ENCODE data around the gene IGSF10. TPM values are rescaled to one million over a fixed set of nuclear protein-coding genes. Genes with fewer than 3 reads are reported as not detected.

IGSF10 gene
- total RNA-seq, 1 donor from 2014 or later: 6.8 TPM

DNA sequence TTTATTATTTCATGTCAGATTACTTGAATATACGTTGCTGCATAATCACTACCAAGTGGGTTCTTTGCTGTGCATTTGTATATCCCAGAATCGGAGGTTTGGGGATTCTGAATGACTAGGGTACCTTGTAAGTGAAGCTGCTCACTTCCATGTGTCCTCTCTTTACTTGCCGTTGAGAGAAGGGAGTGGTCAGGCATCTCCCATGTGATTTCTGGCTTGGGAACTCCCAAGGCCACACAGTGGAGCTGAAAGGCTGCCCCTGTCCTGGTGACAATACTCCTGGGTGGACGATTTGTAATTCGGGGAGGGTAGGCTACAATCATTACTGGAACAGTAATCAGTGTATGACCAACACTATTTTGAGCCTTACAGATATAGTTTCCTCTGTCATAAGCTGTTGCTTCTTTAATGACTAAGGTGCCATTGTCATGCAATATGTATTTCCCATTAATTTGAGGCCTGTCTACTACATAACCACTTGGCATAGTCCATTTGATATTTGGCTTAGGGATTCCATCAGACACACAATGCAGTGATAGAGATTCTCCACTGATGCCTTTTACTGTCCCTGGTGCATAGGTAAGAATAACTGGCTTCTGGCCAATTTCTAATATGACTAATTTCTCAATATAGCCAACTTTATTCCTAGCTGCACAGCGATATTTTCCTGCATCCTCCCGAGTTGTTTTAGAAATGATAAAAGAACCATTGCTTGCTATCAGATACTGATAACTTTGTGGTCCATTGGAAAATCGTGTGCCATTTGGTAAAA is 24.0 kb downstream of the IGSF10 start:
- H3K9me3 Mint-ChIP-seq: peaks cover 4% of the 10 kb centered on the region
- no peak overlapping the region for H3K4me3 Mint-ChIP-seq
- H3K36me3 Mint-ChIP-seq: no peaks in the 10 kb centered on the region
- H3K27me3 Mint-ChIP-seq: no peaks in the 10 kb centered on the region
- no peak overlapping the region for H3K27ac Mint-ChIP-seq
- DNase-seq (ENCODE audit: extremely low spot score, unreplicated experiment): no peak
- TF ChIP-seq, protein P1, sequence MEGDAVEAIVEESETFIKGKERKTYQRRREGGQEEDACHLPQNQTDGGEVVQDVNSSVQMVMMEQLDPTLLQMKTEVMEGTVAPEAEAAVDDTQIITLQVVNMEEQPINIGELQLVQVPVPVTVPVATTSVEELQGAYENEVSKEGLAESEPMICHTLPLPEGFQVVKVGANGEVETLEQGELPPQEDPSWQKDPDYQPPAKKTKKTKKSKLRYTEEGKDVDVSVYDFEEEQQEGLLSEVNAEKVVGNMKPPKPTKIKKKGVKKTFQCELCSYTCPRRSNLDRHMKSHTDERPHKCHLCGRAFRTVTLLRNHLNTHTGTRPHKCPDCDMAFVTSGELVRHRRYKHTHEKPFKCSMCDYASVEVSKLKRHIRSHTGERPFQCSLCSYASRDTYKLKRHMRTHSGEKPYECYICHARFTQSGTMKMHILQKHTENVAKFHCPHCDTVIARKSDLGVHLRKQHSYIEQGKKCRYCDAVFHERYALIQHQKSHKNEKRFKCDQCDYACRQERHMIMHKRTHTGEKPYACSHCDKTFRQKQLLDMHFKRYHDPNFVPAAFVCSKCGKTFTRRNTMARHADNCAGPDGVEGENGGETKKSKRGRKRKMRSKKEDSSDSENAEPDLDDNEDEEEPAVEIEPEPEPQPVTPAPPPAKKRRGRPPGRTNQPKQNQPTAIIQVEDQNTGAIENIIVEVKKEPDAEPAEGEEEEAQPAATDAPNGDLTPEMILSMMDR (conservative IDR thresholded peaks at IDR 0.05): no peak
- peaks cover 4% of the 10 kb centered on the region for H3K4me1 Mint-ChIP-seq (ENCODE audit: unreplicated experiment)

DNA sequence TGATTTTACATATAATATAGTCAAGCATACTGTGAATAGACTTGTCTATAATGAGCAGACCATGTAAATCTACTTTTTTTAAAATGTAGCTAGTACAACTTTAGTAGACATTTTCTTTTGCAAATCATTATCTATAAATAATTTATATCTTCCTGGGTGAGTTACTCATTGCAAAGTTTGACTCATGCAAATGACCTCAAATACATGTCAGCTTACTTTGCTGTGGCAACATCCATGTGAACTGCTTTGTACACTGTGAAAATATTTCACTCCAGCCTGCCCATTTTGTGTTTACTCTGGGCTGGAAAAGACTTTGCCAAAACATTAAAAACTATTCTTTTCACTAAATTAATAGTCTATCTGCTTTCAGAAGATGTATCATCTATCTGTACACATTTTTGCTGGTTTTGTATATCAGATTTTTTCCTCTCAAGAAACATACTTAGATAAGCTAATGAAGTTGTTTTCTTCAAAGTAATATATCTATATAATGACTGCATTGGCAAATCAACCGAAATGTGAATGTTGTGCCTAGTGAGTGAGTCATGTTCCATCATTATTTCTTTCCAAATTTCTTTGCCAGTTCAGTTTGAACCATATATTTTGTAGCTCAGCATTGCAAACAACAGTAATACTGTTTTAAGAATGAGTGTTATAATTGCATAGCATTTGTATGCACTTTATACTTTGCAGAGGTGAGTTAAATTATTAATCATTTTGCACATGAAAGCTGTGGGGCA is 26.5 kb downstream of the IGSF10 start:
- no peak for DNase-seq (ENCODE audit: extremely low spot score, unreplicated experiment)
- no peaks in the 10 kb centered on the region for H3K9me3 Mint-ChIP-seq
- no peak overlapping the region for H3K4me3 Mint-ChIP-seq
- no peaks in the 10 kb centered on the region for H3K27me3 Mint-ChIP-seq
- H3K4me1 Mint-ChIP-seq (ENCODE audit: unreplicated experiment): no peaks in the 10 kb centered on the region
- TF ChIP-seq, protein P1 (conservative IDR thresholded peaks at IDR 0.05): no peak
- peaks cover 4% of the 10 kb centered on the region for H3K36me3 Mint-ChIP-seq
- no peak overlapping the region for H3K27ac Mint-ChIP-seq

DNA sequence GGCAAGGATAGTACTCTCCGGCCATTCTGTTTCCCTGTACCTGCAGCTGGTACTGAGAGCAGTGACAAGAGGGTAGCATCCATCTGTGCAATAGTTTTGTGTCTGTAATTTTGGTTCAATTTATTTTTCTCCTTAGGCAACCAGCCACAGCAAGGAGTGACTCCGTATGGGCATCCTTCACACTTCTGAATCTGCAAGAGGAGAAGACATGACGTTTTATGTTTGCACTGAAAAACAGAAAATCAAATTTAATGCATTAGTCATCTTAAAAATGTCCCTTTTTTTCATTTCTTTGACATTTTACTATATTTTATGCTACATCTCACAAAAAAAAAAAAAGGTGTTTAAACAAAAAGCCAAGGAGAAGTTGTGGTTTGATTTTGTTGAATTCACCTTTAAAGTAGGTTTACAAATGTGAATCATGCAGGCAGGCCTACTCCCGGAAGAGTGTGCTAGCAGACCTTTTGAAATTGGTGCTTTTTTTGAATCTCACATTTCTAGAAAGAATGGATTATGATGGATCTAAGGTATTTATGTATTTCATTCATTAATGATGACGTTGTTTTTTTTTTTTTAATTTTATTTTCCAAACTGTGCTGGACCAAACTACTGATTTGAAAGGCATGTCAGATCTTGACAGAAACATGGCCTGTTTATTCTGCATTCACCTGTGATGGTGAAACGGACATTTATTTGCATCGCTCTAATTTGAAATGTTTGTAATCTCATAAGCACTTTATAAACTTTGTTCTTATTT is 28.1 kb downstream of the IGSF10 start:
- Mint-ChIP-seq H3K27ac (no peak overlapping the region), H3K27me3 (no peaks in the 10 kb centered on the region), H3K4me1 (ENCODE audit: unreplicated experiment) (no peaks in the 10 kb centered on the region), H3K9me3 (no peaks in the 10 kb centered on the region), H3K36me3 (peaks cover 4% of the 10 kb centered on the region), H3K4me3 (no peak overlapping the region)
- no peak for DNase-seq (ENCODE audit: extremely low spot score, unreplicated experiment)
- TF ChIP-seq, protein P1 (conservative IDR thresholded peaks at IDR 0.05): no peak

DNA sequence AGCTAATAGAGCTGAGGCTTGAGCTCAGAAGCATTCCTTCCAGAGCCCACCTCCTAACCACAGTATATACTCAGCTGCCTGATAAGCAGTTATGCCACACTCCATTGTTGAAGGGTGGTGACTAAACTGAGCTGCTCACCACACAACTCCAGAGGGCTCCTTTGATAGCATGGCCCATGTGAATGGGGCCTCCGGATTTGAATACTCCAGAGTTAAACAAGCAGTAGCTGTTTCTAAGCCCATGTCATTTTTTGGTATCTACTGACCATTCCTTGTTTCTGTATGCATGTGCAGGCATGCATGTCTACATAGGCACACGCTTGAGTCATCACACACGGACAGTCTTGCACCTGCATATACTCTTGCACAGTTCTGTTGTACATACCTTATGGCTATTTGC is 28.9 kb downstream of the IGSF10 start:
- H3K4me1 Mint-ChIP-seq (ENCODE audit: unreplicated experiment): no peaks in the 10 kb centered on the region
- no peaks in the 10 kb centered on the region for H3K27me3 Mint-ChIP-seq
- DNase-seq (ENCODE audit: extremely low spot score, unreplicated experiment): no peak
- TF ChIP-seq, protein P1 (conservative IDR thresholded peaks at IDR 0.05): no peak
- peaks cover 4% of the 10 kb centered on the region for H3K36me3 Mint-ChIP-seq
- H3K9me3 Mint-ChIP-seq: no peaks in the 10 kb centered on the region
- no peak overlapping the region for H3K4me3 Mint-ChIP-seq
- no peak overlapping the region for H3K27ac Mint-ChIP-seq

DNA sequence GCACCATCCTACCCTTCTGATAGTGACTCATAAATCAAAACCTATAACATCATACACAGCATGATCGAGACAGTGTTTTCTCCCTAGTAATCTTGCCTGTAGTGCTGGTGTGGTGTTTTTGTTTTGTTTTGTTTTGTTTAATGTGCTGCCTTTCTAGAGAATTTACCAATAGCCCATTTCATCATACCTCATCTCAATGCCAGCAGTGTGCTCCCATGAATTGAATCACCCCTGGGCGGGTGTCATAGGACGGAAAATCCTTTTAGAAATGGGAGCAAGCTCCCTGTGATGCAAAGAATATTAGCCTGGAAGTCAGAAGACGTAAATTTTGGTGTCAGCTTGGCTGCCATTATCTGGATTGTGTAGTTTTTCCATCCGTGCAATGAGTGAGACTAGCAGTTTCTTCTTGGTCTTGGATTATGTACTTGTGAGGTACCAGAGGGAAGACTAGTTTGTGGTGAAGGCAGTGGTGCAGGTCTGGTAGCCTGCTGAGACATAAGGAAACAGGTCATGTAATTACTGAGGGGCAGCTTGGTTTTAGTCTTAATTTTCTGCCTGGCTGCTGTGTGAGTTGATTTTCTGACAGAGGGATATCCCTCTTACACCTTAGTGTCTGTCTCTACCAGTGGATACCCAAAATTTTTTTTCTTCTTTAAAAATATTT is 29.9 kb downstream of the IGSF10 start:
- peaks cover 4% of the 10 kb centered on the region for H3K36me3 Mint-ChIP-seq
- no peaks in the 10 kb centered on the region for H3K27me3 Mint-ChIP-seq
- H3K4me1 Mint-ChIP-seq (ENCODE audit: unreplicated experiment): peaks cover 4% of the 10 kb centered on the region
- H3K9me3 Mint-ChIP-seq: no peaks in the 10 kb centered on the region
- no peak overlapping the region for H3K27ac Mint-ChIP-seq
- TF ChIP-seq, protein P1 (conservative IDR thresholded peaks at IDR 0.05): no peak
- peak overlapping the region; percentile 33 for H3K4me3 Mint-ChIP-seq
- DNase-seq (ENCODE audit: extremely low spot score, unreplicated experiment): no peak

Data from type B pancreatic cell (in vitro differentiated cells).